WERI-Rb-1 (cell line): ENCODE results near the gene SLC1A7.
A peak's percentile ranks its signal among the peaks of the same experiment; 100 is the strongest.

Experiments
- DNase-seq: peaks from one replicate; pipeline ENCODE4 v3.0.0-alpha.2; 2020
- H3K27ac ChIP-seq: fragments of 250-450 bp; sonication (Bioruptor Pico); 2 replicates; pipeline ENCODE4 v1.5.1; 2020; ENCODE audit warnings: mild to moderate bottlenecking, moderate library complexity
- H3K27me3 ChIP-seq: fragments of 250-450 bp; sonication (Bioruptor Pico); 2 replicates; pipeline ENCODE4 v1.5.1; 2021; ENCODE audit warnings: mild to moderate bottlenecking, low read depth, moderate library complexity; ENCODE audit not compliant: insufficient read depth, severe bottlenecking
- H3K36me3 ChIP-seq: fragments of 250-450 bp; sonication (Bioruptor Pico); 2 replicates; pipeline ENCODE4 v1.5.1; 2020; ENCODE audit warnings: mild to moderate bottlenecking, moderate library complexity
- H3K4me3 ChIP-seq: 2 replicates; pipeline ENCODE4 v1.5.1; 2011; ENCODE audit warnings: low read depth, mild to moderate bottlenecking, control low read depth, low read length
- H3K9me3 ChIP-seq: fragments of 250-450 bp; sonication (Bioruptor Pico); 2 replicates; pipeline ENCODE4 v1.5.1; 2021; ENCODE audit warnings: mild to moderate bottlenecking, moderate library complexity; ENCODE audit not compliant: severe bottlenecking
- CTCF ChIP-seq: IDR thresholded peaks from 2 replicates; pipeline ENCODE4 v1.5.1; 2011; ENCODE audit warnings: low read depth, mild to moderate bottlenecking, control low read depth, inconsistent platforms, low read length

The SLC1A7 gene

DNA sequence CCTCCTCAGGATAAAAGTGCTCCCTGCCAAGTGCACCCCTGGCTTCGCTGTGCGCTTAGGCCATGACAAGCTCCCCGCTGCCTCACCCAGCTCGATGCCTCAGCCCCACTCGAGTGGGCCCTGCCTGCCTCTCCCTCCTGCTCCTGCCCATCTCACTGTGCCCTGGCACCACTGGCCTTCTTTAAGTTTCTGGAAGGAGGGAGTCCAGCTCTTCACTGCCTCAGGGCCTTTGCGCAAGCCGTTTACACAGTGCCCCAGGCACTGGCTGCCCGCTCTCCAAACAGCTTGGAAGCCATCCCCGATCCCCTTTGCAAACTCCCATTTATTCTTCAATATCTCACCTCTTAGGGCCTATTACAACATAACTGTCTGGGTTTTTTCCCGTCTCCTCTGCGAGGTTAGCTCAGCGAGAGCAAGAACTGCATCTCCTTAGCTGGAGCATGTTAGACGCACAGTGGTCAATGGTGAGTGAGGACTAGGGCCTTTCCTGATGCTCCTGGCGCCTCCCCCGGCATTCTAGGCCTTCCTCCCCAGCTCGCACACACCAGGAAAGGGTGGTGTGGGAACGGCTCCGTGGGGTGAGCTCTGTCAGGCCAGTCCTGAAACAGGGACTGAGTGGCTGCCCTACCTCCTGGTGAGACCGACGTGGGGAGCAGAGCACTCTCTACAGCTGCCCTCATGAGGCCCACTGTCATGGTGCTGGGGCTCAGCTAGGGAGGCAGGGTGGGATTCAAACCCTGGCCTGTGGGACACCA lies 48.5 kb downstream of the SLC1A7 start:
- no peak for DNase-seq
- Histone ChIP-seq H3K27me3 (no peaks in the 10 kb centered on the region), H3K36me3 (peaks cover 61% of the 10 kb centered on the region), H3K9me3 (peaks cover 8% of the 10 kb centered on the region), H3K27ac (peak overlapping the region; percentile 24; the same call in 1 of the 2 replicates), H3K4me3 (no peak overlapping the region)
- TF ChIP-seq CTCF = no peak

DNA sequence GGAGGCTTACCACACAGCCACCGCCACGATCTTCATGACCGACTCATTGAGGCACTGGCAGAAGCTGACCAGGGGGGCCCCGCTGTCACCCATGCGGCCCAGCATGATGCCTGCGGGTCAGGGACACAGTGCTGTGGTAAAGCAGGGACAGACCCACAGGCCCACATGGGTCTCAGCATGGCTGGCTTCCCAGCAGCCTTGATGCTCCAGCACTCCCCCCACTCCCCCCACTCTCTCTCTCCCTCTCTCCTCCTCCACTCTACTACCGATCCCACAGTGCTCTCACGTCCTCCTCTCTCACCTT lies 49.0 kb downstream of the SLC1A7 start:
- peak overlapping the region; percentile 92 for H3K27ac ChIP-seq
- H3K27me3 ChIP-seq = no peaks in the 10 kb centered on the region
- H3K9me3 ChIP-seq = peaks cover 8% of the 10 kb centered on the region
- TF ChIP-seq CTCF = no peak
- DNase-seq = no peak
- H3K36me3 ChIP-seq = peaks cover 65% of the 10 kb centered on the region
- no peak overlapping the region for H3K4me3 ChIP-seq

DNA sequence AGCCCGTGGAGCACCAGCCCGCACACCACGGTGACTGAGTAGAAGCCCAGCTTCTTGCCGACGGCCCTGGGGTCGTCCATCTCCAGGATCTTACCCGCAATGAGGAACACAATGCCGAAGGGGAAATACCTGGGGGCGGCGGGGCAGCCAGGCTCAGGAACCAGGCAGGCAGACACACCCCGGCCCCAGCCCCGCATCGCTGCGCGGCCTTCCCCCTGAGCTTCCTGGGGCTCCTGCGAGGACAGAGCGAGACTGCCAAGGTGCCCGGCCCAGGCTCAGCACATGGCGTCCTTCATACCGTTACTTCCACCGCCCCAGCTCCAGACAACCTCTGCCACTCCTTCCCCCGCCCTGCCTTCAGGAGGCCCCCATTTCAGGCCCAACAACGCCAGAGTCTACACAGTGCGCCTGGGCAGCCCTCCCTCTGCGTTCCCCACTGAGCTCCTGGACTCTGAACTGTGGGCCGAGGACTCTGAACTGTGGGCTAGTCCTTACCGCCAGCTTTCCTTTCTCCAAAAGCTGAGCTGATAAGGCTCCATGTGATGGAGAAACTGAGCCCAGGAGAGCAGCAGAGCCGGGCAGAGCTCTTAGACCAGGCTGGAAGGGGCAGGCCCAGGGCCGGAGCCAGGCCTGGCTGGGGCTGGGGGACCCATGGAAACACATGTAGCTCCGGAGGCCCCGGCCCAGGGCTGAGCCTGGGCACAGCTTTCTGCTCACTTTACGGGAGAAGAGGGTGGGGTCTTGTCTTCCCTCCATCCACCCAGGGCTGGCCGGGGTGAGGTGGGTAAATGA lies 49.6 kb downstream of the SLC1A7 start:
- peak overlapping the region; percentile 92 for H3K27ac ChIP-seq
- no peaks in the 10 kb centered on the region for H3K27me3 ChIP-seq
- peaks cover 64% of the 10 kb centered on the region for H3K36me3 ChIP-seq
- no peak overlapping the region for H3K4me3 ChIP-seq
- DNase-seq = no peak
- no peak for TF ChIP-seq CTCF
- peaks cover 3% of the 10 kb centered on the region for H3K9me3 ChIP-seq

DNA sequence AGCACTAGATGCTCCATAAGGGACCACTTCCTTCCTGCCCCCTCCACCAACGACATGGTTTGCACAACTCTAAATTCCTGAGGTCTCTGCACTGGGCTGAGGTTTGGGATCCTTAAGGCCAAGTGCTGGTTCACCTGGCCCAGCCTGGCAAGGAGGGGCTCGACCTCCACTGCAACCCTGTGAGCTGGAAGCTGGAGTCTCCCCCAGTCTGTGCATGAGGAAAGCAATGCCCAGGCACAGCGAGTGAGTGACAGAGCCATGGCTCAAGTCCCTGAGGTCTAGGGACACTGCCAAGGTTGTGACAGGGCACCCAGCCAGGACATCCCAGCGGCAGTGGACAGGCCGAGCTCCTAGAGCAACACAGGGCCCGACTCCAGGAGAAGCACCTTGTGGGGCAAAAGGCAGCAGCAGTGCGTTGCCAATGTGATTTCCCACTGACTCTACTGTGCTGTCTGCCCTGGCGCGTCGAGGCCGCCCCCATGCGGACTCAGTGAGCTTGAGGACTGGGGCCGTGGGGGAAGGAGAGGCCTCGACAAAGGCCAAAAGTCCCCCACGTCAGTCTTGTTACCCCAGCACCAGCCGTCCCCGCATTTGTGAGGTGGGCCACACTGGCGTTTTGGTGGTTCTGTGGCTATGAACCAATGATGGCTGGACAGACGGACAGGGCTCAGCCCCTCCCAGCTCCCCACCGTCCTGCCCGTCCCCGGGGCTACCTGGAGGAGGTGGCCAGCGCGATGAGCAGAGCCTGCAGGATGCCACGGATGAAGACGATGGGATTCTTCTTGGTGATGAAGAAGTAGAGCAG lies 50.4 kb downstream of the SLC1A7 start:
- Histone ChIP-seq H3K27me3 (no peaks in the 10 kb centered on the region), H3K9me3 (no peaks in the 10 kb centered on the region), H3K36me3 (peaks cover 70% of the 10 kb centered on the region), H3K4me3 (no peak overlapping the region), H3K27ac (peak overlapping the region; percentile 92)
- TF ChIP-seq CTCF = no peak
- no peak for DNase-seq

- Histone ChIP-seq H3K4me3 (no peak overlapping the region), H3K27me3 (no peaks in the 10 kb centered on the region), H3K27ac (peak overlapping the region; percentile 92), H3K36me3 (peaks cover 84% of the 10 kb centered on the region), H3K9me3 (no peaks in the 10 kb centered on the region)
- no peak for TF ChIP-seq CTCF
- DNase-seq = peak; percentile 49
Observed at GRCh38 chr1:53090227-53091147, 52.0 kb downstream of the SLC1A7 start.
